HG03025 (cell line): ENCODE data around the gene UBE2QL1.
"Not testable (repeated sequence)": the region's sequence is repeated elsewhere in the genome, so short reads cannot be mapped to it uniquely, and the experiment has no call there.

Experiments
- ATAC-seq: cut with Tn5 transposase; IDR thresholded peaks from one replicate; pipeline ENCODE4 v1.9.1; 2021; ENCODE audit warnings: mild to moderate bottlenecking, moderate library complexity; ENCODE audit not compliant: unreplicated experiment, low FRiP score

UBE2QL1 gene

GRCh38 chr5:6493681-6494454 lies 45.2 kb downstream of the UBE2QL1 start:
- ATAC-seq: no peak

- no peak for ATAC-seq
Observed at GRCh38 chr5:6494939-6495338, 46.3 kb downstream of the UBE2QL1 start.

- no peak for ATAC-seq
Observed at GRCh38 chr5:6495433-6496206, 47.0 kb downstream of the UBE2QL1 start.

GRCh38 chr5:6496207-6496584 lies 47.5 kb downstream of the UBE2QL1 start:
- peak; percentile 95 for ATAC-seq

- ATAC-seq: peak; percentile 2
Observed at GRCh38 chr5:6496636-6497035, 48.0 kb downstream of the UBE2QL1 start.

GRCh38 chr5:6497262-6497661 lies 48.6 kb downstream of the UBE2QL1 start:
- no peak for ATAC-seq

GRCh38 chr5:6498968-6499367 lies 50.3 kb downstream of the UBE2QL1 start:
- no peak for ATAC-seq

- ATAC-seq: no peak
Observed at GRCh38 chr5:6501701-6502100, 53.0 kb downstream of the UBE2QL1 start.

- no peak for ATAC-seq
Observed at GRCh38 chr5:6502421-6502820, 53.8 kb downstream of the UBE2QL1 start.

GRCh38 chr5:6503342-6503741 lies 54.7 kb downstream of the UBE2QL1 start:
- ATAC-seq: no peak

GRCh38 chr5:6504677-6505415 lies 56.2 kb downstream of the UBE2QL1 start:
- no peak for ATAC-seq

- no peak for ATAC-seq
Observed at GRCh38 chr5:6505416-6505755, 56.7 kb downstream of the UBE2QL1 start.

- ATAC-seq: no peak
Observed at GRCh38 chr5:6505783-6506557, 57.3 kb downstream of the UBE2QL1 start.

- no peak for ATAC-seq
Observed at GRCh38 chr5:6506611-6507010, 58.0 kb downstream of the UBE2QL1 start.

- no peak for ATAC-seq
Observed at GRCh38 chr5:6508931-6509330, 60.3 kb downstream of the UBE2QL1 start.

- ATAC-seq: no peak
Observed at GRCh38 chr5:6510132-6510531, 61.5 kb downstream of the UBE2QL1 start.

GRCh38 chr5:6510973-6511372 lies 62.3 kb downstream of the UBE2QL1 start:
- no peak for ATAC-seq

GRCh38 chr5:6515812-6516211 lies 67.2 kb downstream of the UBE2QL1 start:
- not testable (repeated sequence) for ATAC-seq

GRCh38 chr5:6516823-6517222 lies 68.2 kb downstream of the UBE2QL1 start:
- ATAC-seq: no peak

- ATAC-seq: no peak
Observed at GRCh38 chr5:6517510-6517909, 68.9 kb downstream of the UBE2QL1 start.
